ENCODE results near the gene TRIO. TPM values are rescaled to one million over a fixed set of nuclear protein-coding genes. Genes with fewer than 3 reads are reported as not detected.

Gene TRIO
- total RNA-seq, 1 experiment from 2014 or later, result 68.4 TPM

- no peak overlapping the region for H2AFZ ChIP-seq (ENCODE audit: low read depth, low read length, poor library complexity, severe bottlenecking)
- no peak overlapping the region for H3K4me3 ChIP-seq (replicated peaks in 1 of 2; ENCODE audit: low read depth in 1 of 2, low read length in 2 of 2)
- H3K4me2 ChIP-seq (ENCODE audit: low read length), result no peak overlapping the region
- no peak overlapping the region for H3K9ac ChIP-seq (ENCODE audit: low read length)
- no peaks in the 10 kb centered on the region for H3K9me2 ChIP-seq (ENCODE audit: insufficient read depth)
- ChIA-PET POLR2A (no interaction called here), CTCF (no interaction called here), RAD21 (ENCODE audit: low non-redundant PET in 1 of 2, low total read pairs in 2 of 2, uncharacterized antibody in 2 of 2, unreplicated experiment in 2 of 2) (no interaction called here)
- DNase-seq (ENCODE audit: low read depth, low spot score), result no peak
- no peak for TF ChIP-seq FOSL1 (IDR thresholded peaks at IDR 0.05; ENCODE audit: low read depth)
- no peak for TF ChIP-seq MAX (IDR thresholded peaks at IDR 0.05)
- no peak for TF ChIP-seq ZNF274 (IDR thresholded peaks at IDR 0.05; ENCODE audit: low read depth, low read length)
- TF ChIP-seq CEBPB (IDR thresholded peaks at IDR 0.05; ENCODE audit: low read depth), result no peak
- no peak for TF ChIP-seq POLR2AphosphoS5 (IDR thresholded peaks at IDR 0.05; ENCODE audit: low read depth, low read length)
- intact Hi-C loops (cut with micrococcal nuclease), result no loop called here
- BruUV-seq (replicated peaks), result no TSS peak
- H3K36me3 ChIP-seq (ENCODE audit: control insufficient read depth in 1 of 2, insufficient read depth in 2 of 2, low read length in 2 of 2), result peaks cover 15 to 30% of the 10 kb centered on the region in 2 experiments; a peak in 3 of 4 replicates
- no peaks in the 10 kb centered on the region for H3K27me3 ChIP-seq (ENCODE audit: insufficient read depth, low read length)
- no peaks in the 10 kb centered on the region for H3K9me3 ChIP-seq (ENCODE audit: control insufficient read depth in 1 of 2, insufficient read depth in 1 of 2, low read depth in 1 of 2, low read length in 2 of 2)
- H3K79me2 ChIP-seq (ENCODE audit: insufficient read depth, low read length), result no peaks in the 10 kb centered on the region
- no peaks in the 10 kb centered on the region for H4K20me1 ChIP-seq (ENCODE audit: insufficient read depth)
- H3K27ac ChIP-seq (ENCODE audit: low read depth, low read length), result peak overlapping the region; percentile 35
- H3K4me1 ChIP-seq (ENCODE audit: control insufficient read depth in 1 of 2, insufficient read depth in 2 of 2, low read length in 2 of 2), result peaks cover 0 to 10% of the 10 kb centered on the region in 2 experiments; a peak in 2 of 4 replicates
- ATAC-seq, result no peak
Observed at GRCh38 chr5:14464096-14464495, 321.0 kb downstream of the TRIO start.

GRCh38 chr5:14464671-14465070 is 321.5 kb downstream of the TRIO start:
- Histone ChIP-seq H3K4me1 (ENCODE audit: control insufficient read depth in 1 of 2, insufficient read depth in 2 of 2, low read length in 2 of 2) (peaks cover 0 to 10% of the 10 kb centered on the region in 2 experiments; a peak in 2 of 4 replicates), H3K27ac (ENCODE audit: low read depth, low read length) (no peak overlapping the region), H3K9me2 (ENCODE audit: insufficient read depth) (no peaks in the 10 kb centered on the region), H4K20me1 (ENCODE audit: insufficient read depth) (no peaks in the 10 kb centered on the region), H3K4me2 (ENCODE audit: low read length) (no peak overlapping the region), H3K9me3 (ENCODE audit: control insufficient read depth in 1 of 2, insufficient read depth in 1 of 2, low read depth in 1 of 2, low read length in 2 of 2) (no peaks in the 10 kb centered on the region), H3K36me3 (ENCODE audit: control insufficient read depth in 1 of 2, insufficient read depth in 2 of 2, low read length in 2 of 2) (peaks cover 15 to 30% of the 10 kb centered on the region in 2 experiments; a peak in 3 of 4 replicates), H3K4me3 (replicated peaks in 1 of 2; ENCODE audit: low read depth in 1 of 2, low read length in 2 of 2) (no peak overlapping the region), H3K9ac (ENCODE audit: low read length) (no peak overlapping the region), H3K27me3 (ENCODE audit: insufficient read depth, low read length) (no peaks in the 10 kb centered on the region), H3K79me2 (ENCODE audit: insufficient read depth, low read length) (no peaks in the 10 kb centered on the region), H2AFZ (ENCODE audit: low read depth, low read length, poor library complexity, severe bottlenecking) (no peak overlapping the region)
- no TSS peak for BruUV-seq (replicated peaks)
- DNase-seq (ENCODE audit: low read depth, low spot score) (no peak), ATAC-seq (no peak)
- ChIA-PET POLR2A (no interaction called here), RAD21 (ENCODE audit: low non-redundant PET in 1 of 2, low total read pairs in 2 of 2, uncharacterized antibody in 2 of 2, unreplicated experiment in 2 of 2) (no interaction called here), CTCF (no interaction called here)
- intact Hi-C loops (cut with micrococcal nuclease), result no loop called here
- no peak for TF ChIP-seq ZNF274 (IDR thresholded peaks at IDR 0.05; ENCODE audit: low read depth, low read length)

Measured in HCT116 (cell line).